GM23338 (cell line): ENCODE data around the gene ZNF619. TPM values are rescaled to one million over a fixed set of nuclear protein-coding genes. Genes with fewer than 3 reads are reported as not detected.
A peak's percentile ranks its signal among the peaks of the same experiment; 100 is the strongest.

Source experiments
- ATAC-seq: fragments of 200-7000 bp; cut with Tn5 transposase; 3 replicates; pipeline ENCODE4 v1.9.1; 2020
- DNase-seq: peaks from one replicate; pipeline ENCODE4 v3.0.0-alpha.2; 2015; ENCODE audit warnings: low spot score
- H2AFZ ChIP-seq: fragments of 200-600 bp; sonication (generic); 2 replicates; pipeline ENCODE4 v1.8.0; 2016; ENCODE audit warnings: antibody characterized with exemption, mild to moderate bottlenecking, moderate library complexity
- H3F3A ChIP-seq: fragments of 200-600 bp; sonication (generic); replicated peaks from 2 replicates; pipeline ENCODE4 v1.8.0; 2017; ENCODE audit warnings: antibody characterized with exemption, mixed run types, low read depth
- H3K27ac ChIP-seq: fragments of 200-600 bp; sonication (generic); 2 replicates; pipeline ENCODE4 v1.6.1; 2016; ENCODE audit warnings: low read depth
- H3K27me3 ChIP-seq: fragments of 200-600 bp; sonication (generic); 2 replicates; pipeline ENCODE4 v1.8.0; 2016; ENCODE audit warnings: mild to moderate bottlenecking, mixed run types, moderate library complexity; ENCODE audit not compliant: insufficient read depth
- H3K36me3 ChIP-seq: fragments of 200-600 bp; sonication (generic); 2 replicates; pipeline ENCODE4 v1.8.0; 2016; ENCODE audit warnings: mild to moderate bottlenecking; ENCODE audit not compliant: insufficient read depth
- H3K4me1 ChIP-seq: fragments of 200-600 bp; sonication (generic); 2 replicates; pipeline ENCODE4 v1.8.0; 2016; ENCODE audit warnings: mild to moderate bottlenecking, moderate library complexity; ENCODE audit not compliant: insufficient read depth
- H3K4me2 ChIP-seq: fragments of 200-600 bp; sonication (generic); 2 replicates; pipeline ENCODE4 v1.7.1; 2017; ENCODE audit warnings: mixed run types
- H3K4me3 ChIP-seq: fragments of 200-600 bp; sonication (generic); 2 replicates; pipeline ENCODE4 v1.6.1; 2016; ENCODE audit warnings: mixed run types
- H3K79me2 ChIP-seq: fragments of 200-600 bp; sonication (generic); replicated peaks from 2 replicates; pipeline ENCODE4 v1.8.0; 2017; ENCODE audit warnings: mild to moderate bottlenecking; ENCODE audit not compliant: insufficient read depth
- H3K9me2 ChIP-seq: fragments of 200-600 bp; sonication (generic); 2 replicates; pipeline ENCODE4 v1.8.0; 2017; ENCODE audit not compliant: insufficient read depth
- H4K20me1 ChIP-seq: fragments of 200-600 bp; sonication (generic); replicated peaks from 2 replicates; pipeline ENCODE4 v1.8.0; 2017; ENCODE audit warnings: mild to moderate bottlenecking; ENCODE audit not compliant: insufficient read depth
- H3K27ac Mint-ChIP-seq: 2 replicates; pipeline ENCODE4 v1.8.0; 2020; ENCODE audit warnings: inconsistent platforms, mild to moderate bottlenecking, moderate library complexity, mixed read lengths
- H3K27me3 Mint-ChIP-seq: 3 replicates; pipeline ENCODE4 v1.8.0; 2022; ENCODE audit warnings: low read depth, mild to moderate bottlenecking, moderate library complexity, mixed read lengths, inconsistent platforms; ENCODE audit not compliant: insufficient read depth, poor library complexity
- H3K36me3 Mint-ChIP-seq: 3 replicates; pipeline ENCODE4 v1.8.0; 2021; ENCODE audit warnings: low read depth, mild to moderate bottlenecking, inconsistent platforms, moderate library complexity, mixed read lengths
- H3K4me1 Mint-ChIP-seq: 3 replicates; pipeline ENCODE4 v1.8.0; 2020; ENCODE audit warnings: mild to moderate bottlenecking, inconsistent platforms, mixed read lengths
- H3K4me3 Mint-ChIP-seq: 3 replicates; pipeline ENCODE4 v1.8.0; 2021; ENCODE audit warnings: moderate library complexity, mild to moderate bottlenecking, inconsistent platforms, mixed read lengths
- H3K9me3 Mint-ChIP-seq: 3 replicates; pipeline ENCODE4 v1.8.0; 2020; ENCODE audit warnings: moderate library complexity, mild to moderate bottlenecking, inconsistent platforms, mixed read lengths
- CREB1 ChIP-seq: fragments of 250-450 bp; sonication (Bioruptor Pico); IDR thresholded peaks from 2 replicates; pipeline ENCODE4 v1.5.0; 2020; ENCODE audit warnings: low read depth, mild to moderate bottlenecking, moderate library complexity
- CTCF ChIP-seq, 2 experiments: fragments of 200-600 bp in 1 of 2; sonication (generic) in 1 of 2; conservative IDR thresholded peaks; 2 replicates each; pipeline versions ENCODE4 v1.5.1 to v1.6.1; 2016 to 2017; ENCODE audit warnings: antibody characterized with exemption in 2 of 2, low read depth in 2 of 2, mild to moderate bottlenecking in 2 of 2, moderate library complexity in 1 of 2
- ETS1 ChIP-seq: IDR thresholded peaks from 2 replicates; pipeline ENCODE4 v1.6.1; 2016; ENCODE audit warnings: antibody characterized with exemption
- EZH2phosphoT487 ChIP-seq: fragments of 200-600 bp; sonication (generic); IDR thresholded peaks from one replicate; pipeline ENCODE4 v1.8.1; 2018; ENCODE audit warnings: antibody characterized with exemption; ENCODE audit not compliant: unreplicated experiment
- JUNB ChIP-seq: IDR thresholded peaks from one replicate; pipeline ENCODE4 v1.6.1; 2016; ENCODE audit warnings: antibody characterized with exemption; ENCODE audit not compliant: unreplicated experiment
- NANOG ChIP-seq: IDR thresholded peaks from 2 replicates; pipeline ENCODE4 v1.6.1; 2016; ENCODE audit warnings: antibody characterized with exemption, borderline replicate concordance
- POLR2AphosphoS5 ChIP-seq: IDR thresholded peaks from 2 replicates; pipeline ENCODE4 v1.6.1; 2016; ENCODE audit warnings: antibody characterized with exemption, low read depth
- REST ChIP-seq: IDR thresholded peaks from one replicate; pipeline ENCODE4 v1.6.1; 2018; ENCODE audit warnings: antibody characterized with exemption; ENCODE audit not compliant: unreplicated experiment
- STAT1 ChIP-seq: IDR thresholded peaks from one replicate; pipeline ENCODE4 v1.6.1; 2016; ENCODE audit warnings: antibody characterized with exemption; ENCODE audit not compliant: unreplicated experiment
- ZNF114 ChIP-seq: fragments of 250-450 bp; sonication (Bioruptor Pico); IDR thresholded peaks from 2 replicates; pipeline ENCODE4 v1.5.0; 2020; ENCODE audit warnings: mild to moderate bottlenecking, moderate library complexity
- ZNF331 ChIP-seq: fragments of 250-450 bp; sonication (Bioruptor Pico); IDR thresholded peaks from 2 replicates; pipeline ENCODE4 v1.5.0; 2020; ENCODE audit warnings: low read depth, mild to moderate bottlenecking, moderate library complexity
- polyA plus RNA-seq: library from polyadenylated mRNA; unstranded; fragments of >200 nt; fragmentation: Nextera tagmentation; extraction: Ambion mirVana; gene quantifications from 2 replicates; pipeline ENCODE4 v1.2.1, GENCODE V29; 2016
- total RNA-seq: library from RNA; depleted of rRNA; stranded (reverse); fragments of >200 nt; shearing (Covaris generic); gene quantifications from 2 replicates; pipeline ENCODE4 v1.2.3, GENCODE V29; 2014

ZNF619 gene
- total and polyA plus RNA-seq, 2 experiments from 2014 or later = 1.3 to 7.4 TPM

GRCh38 chr3:40504636-40505430 lies 27.9 kb downstream of the ZNF619 start:
- Histone ChIP-seq H4K20me1 (0 out of 2 replicates have a peak, but pooled peaks cover 3% of the 10 kb centered on the region), H3K4me1 (peaks cover 17% of the 10 kb centered on the region), H3K36me3 (0 out of 2 replicates have a peak, but pooled peaks cover 5% of the 10 kb centered on the region), H3K27me3 (no peaks in the 10 kb centered on the region), H3F3A (0 out of 2 replicates have a peak, but pooled peaks cover 2% of the 10 kb centered on the region), H3K4me3 (peak overlapping the region; percentile 69), H3K9me2 (no peaks in the 10 kb centered on the region), H3K4me2 (peak overlapping the region; percentile 91), H3K79me2 (peaks cover 36% of the 10 kb centered on the region), H2AFZ (peak overlapping the region; percentile 99), H3K27ac (no peak overlapping the region)
- Mint-ChIP-seq H3K9me3 (no peaks in the 10 kb centered on the region), H3K27ac (no peak overlapping the region), H3K27me3 (peaks cover 3% of the 10 kb centered on the region), H3K4me1 (peaks cover 5% of the 10 kb centered on the region), H3K36me3 (peaks cover 22% of the 10 kb centered on the region), H3K4me3 (peak overlapping the region; percentile 98)
- DNase-seq (no peak), ATAC-seq (no peak)
- TF ChIP-seq ZNF331 (no peak), NANOG (no peak), REST (no peak), CTCF (conservative IDR thresholded peaks at IDR 0.05; ENCODE audit: low read depth in 2 of 2) (no peak), EZH2phosphoT487 (no peak), STAT1 (no peak)

GRCh38 chr3:40505599-40506462 lies 28.9 kb downstream of the ZNF619 start, which contains the start of gene ZNF620:
Gene ZNF620 (plus strand): TSS chr3:40506039. CDS start chr3:40506353, 314 bp downstream.
- TF ChIP-seq JUNB (no peak), CTCF (conservative IDR thresholded peaks at IDR 0.05; ENCODE audit: low read depth in 2 of 2) (peak; percentile 56 to 73), ETS1 (0 out of 2 replicates have a peak, but pooled peaks have one; percentile 25), ZNF114 (CRISPR knock-in tag) (no peak), CREB1 (CRISPR knock-in tag) (peak; percentile 78), ZNF331 (no peak), POLR2AphosphoS5 (peak; percentile 83)
- H3K27ac ChIP-seq = peak within 1 kb of the TSS; percentile 89
- H3K4me2 ChIP-seq = peak within 1 kb of the TSS; percentile 91
- peaks cover 36% of the 10 kb centered on the region for H3K79me2 ChIP-seq
- no peaks in the 10 kb centered on the region for H3K9me2 ChIP-seq
- H3K4me3 ChIP-seq = peak within 1 kb of the TSS; percentile 69
- Mint-ChIP-seq H3K4me1 (peaks cover 4% of the 10 kb centered on the region), H3K4me3 (peak within 1 kb of the TSS; percentile 98), H3K27ac (peak within 1 kb of the TSS; percentile 95), H3K27me3 (peaks cover 3% of the 10 kb centered on the region), H3K9me3 (no peaks in the 10 kb centered on the region), H3K36me3 (peaks cover 32% of the 10 kb centered on the region)
- H2AFZ ChIP-seq = peak within 1 kb of the TSS; percentile 99
- peaks cover 17% of the 10 kb centered on the region for H3K4me1 ChIP-seq
- 0 out of 2 replicates have a peak, but pooled peaks cover 3% of the 10 kb centered on the region for H4K20me1 ChIP-seq
- 0 out of 2 replicates have a peak, but pooled peaks cover 2% of the 10 kb centered on the region for H3F3A ChIP-seq
- H3K27me3 ChIP-seq = no peaks in the 10 kb centered on the region
- ATAC-seq (peak; percentile 98), DNase-seq (peak; percentile 96)
- H3K36me3 ChIP-seq = 0 out of 2 replicates have a peak, but pooled peaks cover 5% of the 10 kb centered on the region
